Vagina (tissue), 2 donors: ENCODE data around the gene IFT52. TPM values are rescaled to one million over a fixed set of nuclear protein-coding genes. Genes with fewer than 3 reads are reported as not detected.

Experiments
- DNase-seq, 2 donors: peaks; one replicate each; pipeline ENCODE4 v3.0.0-alpha.2; 2017; ENCODE audit errors: extremely low spot score in 2 of 2
- H3K27ac ChIP-seq: fragments of 200-600 bp; sonication (generic); one replicate; pipeline ENCODE4 v1.5.1; 2019
- H3K27me3 ChIP-seq: fragments of 200-600 bp; sonication (generic); one replicate; pipeline ENCODE4 v1.5.1; 2019
- H3K36me3 ChIP-seq, 2 donors: fragments of 200-600 bp; sonication (generic); one replicate each; pipeline ENCODE4 v1.5.1; 2017 to 2019
- H3K4me1 ChIP-seq: fragments of 200-600 bp; sonication (generic); one replicate; pipeline ENCODE4 v1.5.1; 2019
- H3K4me3 ChIP-seq, 2 donors: fragments of 200-600 bp; sonication (generic); 1 replicate in 1 of 2; 2 replicates in 1 of 2; pipeline ENCODE4 v1.5.1; 2016 to 2019
- H3K9me3 ChIP-seq: fragments of 200-600 bp; sonication (generic); one replicate; pipeline ENCODE4 v1.5.1; 2019
- POLR2A ChIP-seq, 2 donors: fragments of 450-650 bp; IDR thresholded peaks; one replicate each; pipeline ENCODE4 v1.6.1; 2017; ENCODE audit warnings: antibody characterized with exemption in 2 of 2, mild to moderate bottlenecking in 2 of 2, moderate library complexity in 2 of 2
- POLR2AphosphoS5 ChIP-seq, 2 donors: sonication (generic); formaldehyde crosslinking; IDR thresholded peaks; one replicate each; pipeline ENCODE4 v1.9.0; 2017; ENCODE audit warnings: antibody characterized with exemption in 2 of 2, mild to moderate bottlenecking in 2 of 2, low read depth in 1 of 2; ENCODE audit not compliant: insufficient read depth in 1 of 2
- intact Hi-C: fragments of 100-400 bp; cut with DNase I; formaldehyde crosslinking; loops from one replicate; pipeline ENCODE4 v1.15.1; 2023
- total RNA-seq: library from RNA; depleted of rRNA; stranded (reverse); fragments of >200 nt; gene quantifications from one replicate; pipeline ENCODE4 v1.2.3, GENCODE V29; 2016
- TF ChIP-seq, protein P1 (sequence below), 3 experiments: fragments of 450-650 bp in 2 of 3; fragments of 200-600 bp in 1 of 3; sonication (generic) in 1 of 3; IDR thresholded peaks; one replicate each; pipeline ENCODE4 v1.5.1; 2017 to 2019; ENCODE audit warnings: antibody characterized with exemption in 3 of 3, mild to moderate bottlenecking in 2 of 3, moderate library complexity in 2 of 3

IFT52 gene
- total RNA-seq, 1 donor from 2014 or later, result 28.0 TPM

GRCh38 chr20:43665466-43666176 lies 74.9 kb downstream of the IFT52 start:
- no peak for DNase-seq
- Histone ChIP-seq H3K9me3 (no peaks in the 10 kb centered on the region), H3K4me3 (no peak overlapping the region), H3K27ac (no peak overlapping the region), H3K4me1 (peaks cover 8% of the 10 kb centered on the region), H3K27me3 (peaks cover 5% of the 10 kb centered on the region), H3K36me3 (no peaks in the 10 kb centered on the region)
- TF ChIP-seq, protein P1, sequence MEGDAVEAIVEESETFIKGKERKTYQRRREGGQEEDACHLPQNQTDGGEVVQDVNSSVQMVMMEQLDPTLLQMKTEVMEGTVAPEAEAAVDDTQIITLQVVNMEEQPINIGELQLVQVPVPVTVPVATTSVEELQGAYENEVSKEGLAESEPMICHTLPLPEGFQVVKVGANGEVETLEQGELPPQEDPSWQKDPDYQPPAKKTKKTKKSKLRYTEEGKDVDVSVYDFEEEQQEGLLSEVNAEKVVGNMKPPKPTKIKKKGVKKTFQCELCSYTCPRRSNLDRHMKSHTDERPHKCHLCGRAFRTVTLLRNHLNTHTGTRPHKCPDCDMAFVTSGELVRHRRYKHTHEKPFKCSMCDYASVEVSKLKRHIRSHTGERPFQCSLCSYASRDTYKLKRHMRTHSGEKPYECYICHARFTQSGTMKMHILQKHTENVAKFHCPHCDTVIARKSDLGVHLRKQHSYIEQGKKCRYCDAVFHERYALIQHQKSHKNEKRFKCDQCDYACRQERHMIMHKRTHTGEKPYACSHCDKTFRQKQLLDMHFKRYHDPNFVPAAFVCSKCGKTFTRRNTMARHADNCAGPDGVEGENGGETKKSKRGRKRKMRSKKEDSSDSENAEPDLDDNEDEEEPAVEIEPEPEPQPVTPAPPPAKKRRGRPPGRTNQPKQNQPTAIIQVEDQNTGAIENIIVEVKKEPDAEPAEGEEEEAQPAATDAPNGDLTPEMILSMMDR (IDR thresholded peaks at IDR 0.05), result no peak
- TF ChIP-seq POLR2A (IDR thresholded peaks at IDR 0.05) (no peak), POLR2AphosphoS5 (IDR thresholded peaks at IDR 0.05; ENCODE audit: insufficient read depth in 1 of 2, low read depth in 1 of 2) (no peak)
- intact Hi-C loops, result no loop called here

- peaks cover 8% of the 10 kb centered on the region for H3K4me1 ChIP-seq
- H3K27me3 ChIP-seq, result peaks cover 5% of the 10 kb centered on the region
- peak within 1 kb of the TSS; percentile 28 to 39 for H3K4me3 ChIP-seq
- H3K36me3 ChIP-seq, result no peaks in the 10 kb centered on the region
- H3K27ac ChIP-seq, result no peak within 1 kb of the TSS
- DNase-seq, result no peak
- no peaks in the 10 kb centered on the region for H3K9me3 ChIP-seq
- TF ChIP-seq POLR2AphosphoS5 (IDR thresholded peaks at IDR 0.05; ENCODE audit: insufficient read depth in 1 of 2, low read depth in 1 of 2) (no peak), POLR2A (IDR thresholded peaks at IDR 0.05) (no peak)
- TF ChIP-seq, protein P1 (IDR thresholded peaks at IDR 0.05), result no peak
- intact Hi-C loops, result no loop called here
Observed at GRCh38 chr20:43666376-43667328, 75.9 kb downstream of the IFT52 start, which contains the start of gene MYBL2. MYBL2 (plus strand) TSS chr20:43667114; CDS start chr20:43667284, 170 bp downstream.

GRCh38 chr20:43667341-43668132 lies 76.8 kb downstream of the IFT52 start:
- no peaks in the 10 kb centered on the region for H3K36me3 ChIP-seq
- no peak overlapping the region for H3K27ac ChIP-seq
- TF ChIP-seq POLR2A (IDR thresholded peaks at IDR 0.05), result no peak
- TF ChIP-seq, protein P1 (IDR thresholded peaks at IDR 0.05), result no peak
- TF ChIP-seq POLR2AphosphoS5 (IDR thresholded peaks at IDR 0.05; ENCODE audit: insufficient read depth in 1 of 2, low read depth in 1 of 2), result no peak
- peaks cover 5% of the 10 kb centered on the region for H3K27me3 ChIP-seq
- DNase-seq, result no peak
- H3K9me3 ChIP-seq, result no peaks in the 10 kb centered on the region
- intact Hi-C loops, result no loop called here
- peaks cover 8% of the 10 kb centered on the region for H3K4me1 ChIP-seq
- peak overlapping the region; percentile 28 to 39 for H3K4me3 ChIP-seq

GRCh38 chr20:43669332-43669731 lies 78.6 kb downstream of the IFT52 start:
- H3K27ac ChIP-seq, result no peak overlapping the region
- peaks cover 8% of the 10 kb centered on the region for H3K4me1 ChIP-seq
- DNase-seq, result no peak
- peaks cover 5% of the 10 kb centered on the region for H3K27me3 ChIP-seq
- TF ChIP-seq POLR2AphosphoS5 (IDR thresholded peaks at IDR 0.05; ENCODE audit: insufficient read depth in 1 of 2, low read depth in 1 of 2) (no peak), POLR2A (IDR thresholded peaks at IDR 0.05) (no peak)
- TF ChIP-seq, protein P1 (IDR thresholded peaks at IDR 0.05), result no peak
- H3K4me3 ChIP-seq, result no peak overlapping the region
- no peaks in the 10 kb centered on the region for H3K36me3 ChIP-seq
- H3K9me3 ChIP-seq, result no peaks in the 10 kb centered on the region
- intact Hi-C loops, result no loop called here
